ENCODE measurements around the gene F8.
A peak's percentile ranks its signal among the peaks of the same experiment; 100 is the strongest.
"Not testable (repeated sequence)": the region's sequence is repeated elsewhere in the genome, so short reads cannot be mapped to it uniquely, and the experiment has no call there.

F8 gene

GRCh38 chrX:154981116-154981411 lies 41.5 kb downstream of the F8 start:
- no peak for DNase-seq (ENCODE audit: low spot score)

DNA sequence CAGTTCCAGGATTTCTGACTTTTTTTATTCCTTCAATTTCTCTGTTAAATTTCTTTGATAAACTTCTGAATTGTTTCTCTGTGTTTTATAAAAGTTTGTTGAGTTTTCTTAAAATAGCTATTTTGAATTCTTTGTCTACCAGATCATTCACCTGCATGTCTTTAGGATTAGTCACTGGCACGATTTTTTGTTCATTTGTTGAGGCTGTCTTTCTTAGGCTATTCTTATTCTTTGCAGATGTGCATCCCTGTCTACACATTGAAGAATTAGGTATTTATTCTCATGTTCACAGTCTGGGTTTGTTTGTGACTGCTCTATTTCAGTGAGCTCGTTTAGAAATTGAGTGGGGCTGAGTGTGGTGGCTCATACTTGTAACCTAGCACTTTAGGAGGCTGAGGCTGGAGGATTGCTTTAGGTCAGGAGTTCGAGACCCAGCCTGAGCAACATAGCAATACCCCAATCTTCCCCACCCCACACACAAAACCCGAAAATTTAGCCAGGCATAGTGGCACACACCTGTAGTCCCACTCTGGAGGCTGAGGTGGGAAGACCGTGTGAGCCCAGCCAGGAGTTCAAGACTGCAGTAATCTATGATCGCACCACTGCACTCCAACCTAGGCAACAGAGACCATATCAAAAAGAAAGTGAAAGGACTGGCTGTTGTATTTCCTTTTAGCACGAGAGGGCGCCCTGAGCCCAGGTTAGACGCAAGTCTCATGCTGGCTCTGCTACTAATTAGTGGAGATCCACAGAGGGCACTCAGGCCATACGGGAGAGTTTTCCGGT lies 42.0 kb downstream of the F8 start:
- peak; percentile 79 for DNase-seq (ENCODE audit: low spot score)

DNA sequence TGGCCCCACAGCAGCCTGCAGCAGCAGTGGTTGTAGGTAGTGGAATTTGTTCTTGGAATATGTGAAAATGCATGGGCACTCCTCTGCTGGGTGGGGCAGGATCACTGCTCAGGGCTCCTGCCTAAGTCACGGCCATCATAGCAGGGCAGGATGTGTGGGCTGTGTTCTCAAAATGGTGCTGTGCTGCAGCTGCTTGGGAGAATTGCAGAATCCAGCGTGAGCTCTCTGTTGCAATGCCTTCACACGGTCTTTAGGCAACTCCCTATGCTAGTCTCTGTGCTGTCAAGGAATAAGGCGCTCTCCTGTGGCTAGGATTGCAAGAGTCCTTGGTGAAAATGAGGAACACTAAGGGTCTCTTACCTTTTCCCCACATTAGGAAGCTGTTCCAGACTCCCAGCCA lies 42.9 kb downstream of the F8 start:
- DNase-seq (ENCODE audit: low spot score) = no peak

- no peak for DNase-seq (ENCODE audit: low spot score)
These were observed 54.2 kb downstream of the F8 start for GRCh38 chrX:154968353-154968752.

GRCh38 chrX:154967603-154968002 lies 54.9 kb downstream of the F8 start:
- DNase-seq (ENCODE audit: low spot score) = no peak

DNA sequence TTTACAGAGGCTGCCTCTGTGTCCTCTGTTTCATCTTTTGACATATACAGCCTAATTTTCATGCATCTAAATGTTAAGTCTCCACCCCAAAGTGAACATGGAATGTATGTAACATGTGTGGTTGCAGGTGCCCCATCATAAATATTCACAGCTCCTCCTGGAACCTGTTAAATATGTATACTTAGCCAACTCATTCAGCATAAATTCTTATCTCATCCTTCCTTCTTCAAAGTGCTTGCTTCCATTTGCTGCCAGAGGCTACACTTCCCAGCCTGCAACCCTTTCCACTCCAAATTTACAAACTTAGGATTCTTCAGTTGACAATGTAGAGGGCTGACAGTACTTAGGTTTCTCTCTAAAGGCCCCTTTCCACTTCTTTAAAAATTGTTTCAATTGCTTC lies 60.6 kb downstream of the F8 start:
- no peak for DNase-seq (ENCODE audit: low spot score)

DNA sequence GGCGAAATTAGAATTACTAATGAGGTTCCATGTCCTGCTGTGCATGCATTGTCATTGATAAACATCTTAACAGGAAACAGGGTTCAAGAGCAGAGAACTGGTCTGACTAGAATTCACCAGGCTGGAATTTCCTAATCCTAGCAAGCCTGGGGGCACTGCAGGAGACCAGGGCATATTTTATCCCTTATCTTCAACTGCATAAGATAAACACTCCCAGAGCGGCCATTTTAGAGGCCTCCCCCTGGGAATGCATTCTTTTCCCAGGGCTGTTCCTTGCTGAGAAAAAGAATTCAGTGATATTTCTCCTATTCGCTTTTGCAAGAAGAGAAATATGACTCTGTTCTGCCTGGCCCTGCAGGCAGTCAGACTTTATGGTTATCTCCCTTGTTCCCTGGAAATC lies 66.7 kb downstream of the F8 start:
- DNase-seq (ENCODE audit: low spot score) = not testable (repeated sequence)

DNA sequence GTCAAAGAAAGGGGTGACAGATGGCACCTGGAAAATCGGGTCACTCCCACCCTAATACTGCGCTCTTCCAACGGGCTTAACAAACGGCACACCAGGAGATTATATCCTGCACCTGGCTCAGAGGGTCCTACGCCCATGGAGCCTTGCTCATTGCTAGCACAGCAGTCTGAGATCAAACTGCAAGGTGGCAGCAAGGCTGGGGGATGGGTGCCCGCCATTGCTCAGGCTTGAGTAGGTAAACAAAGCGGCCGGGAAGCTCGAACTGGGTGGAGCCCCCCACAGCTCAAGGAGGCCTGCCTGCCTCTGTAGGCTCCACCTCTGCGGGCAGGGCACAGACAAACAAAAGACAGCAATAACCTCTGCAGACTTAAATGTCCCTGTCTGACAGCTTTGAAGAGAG lies 83.3 kb downstream of the F8 start:
- DNase-seq (ENCODE audit: low spot score) = not testable (repeated sequence)

GRCh38 chrX:154924771-154925170 lies 97.8 kb downstream of the F8 start:
- DNase-seq (ENCODE audit: low spot score) = not testable (repeated sequence)

- DNase-seq (ENCODE audit: low spot score) = peak; percentile 25
These were observed 104.5 kb downstream of the F8 start for GRCh38 chrX:154918060-154918483.

GRCh38 chrX:154914052-154914451 lies 108.5 kb downstream of the F8 start:
- DNase-seq (ENCODE audit: low spot score) = no peak

GRCh38 chrX:154910528-154910927 lies 112.0 kb downstream of the F8 start:
- DNase-seq (ENCODE audit: low spot score) = not testable (repeated sequence)

DNA sequence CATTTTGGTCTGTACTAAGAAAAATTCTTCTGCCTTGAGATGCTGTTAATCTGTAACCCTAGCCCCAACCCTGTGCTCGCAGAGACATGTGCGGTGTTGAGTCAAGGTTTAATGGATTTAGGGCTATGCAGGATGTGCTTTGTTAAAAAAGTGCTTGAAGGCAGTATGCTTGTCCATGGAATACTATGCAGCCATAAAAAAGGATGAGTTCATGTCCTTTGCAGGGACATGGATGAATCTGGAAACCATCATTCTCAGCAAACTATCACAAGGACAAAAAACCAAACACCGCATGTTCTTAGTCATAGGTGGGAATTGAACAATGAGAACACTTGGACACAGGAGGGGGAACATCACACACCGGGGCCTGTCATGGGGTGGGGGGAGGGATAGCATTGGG lies 112.5 kb downstream of the F8 start:
- DNase-seq (ENCODE audit: low spot score) = not testable (repeated sequence)

DNA sequence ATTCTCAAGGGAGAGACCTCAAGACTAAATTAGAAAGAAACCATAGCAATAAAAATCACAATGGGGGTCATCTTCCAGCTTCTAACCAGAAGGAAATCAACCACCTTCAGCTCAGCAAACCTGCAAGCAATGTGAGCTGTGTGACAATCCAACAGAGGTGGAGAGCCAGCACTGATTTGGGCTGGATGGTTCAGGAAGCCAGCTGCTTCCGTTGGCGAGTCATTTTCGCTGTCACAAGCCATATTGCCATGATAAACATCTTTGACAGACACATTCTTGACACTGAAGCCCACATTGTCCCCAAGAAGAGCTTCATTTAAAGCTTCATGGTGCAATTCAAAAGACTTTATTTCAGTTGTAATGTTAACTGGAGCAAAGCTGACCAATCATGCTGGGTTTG lies 113.7 kb downstream of the F8 start:
- DNase-seq (ENCODE audit: low spot score) = no peak

GRCh38 chrX:154902408-154902807 lies 120.1 kb downstream of the F8 start:
- DNase-seq (ENCODE audit: low spot score) = no peak

GRCh38 chrX:154900323-154900722 lies 122.2 kb downstream of the F8 start:
- DNase-seq (ENCODE audit: low spot score) = no peak

DNA sequence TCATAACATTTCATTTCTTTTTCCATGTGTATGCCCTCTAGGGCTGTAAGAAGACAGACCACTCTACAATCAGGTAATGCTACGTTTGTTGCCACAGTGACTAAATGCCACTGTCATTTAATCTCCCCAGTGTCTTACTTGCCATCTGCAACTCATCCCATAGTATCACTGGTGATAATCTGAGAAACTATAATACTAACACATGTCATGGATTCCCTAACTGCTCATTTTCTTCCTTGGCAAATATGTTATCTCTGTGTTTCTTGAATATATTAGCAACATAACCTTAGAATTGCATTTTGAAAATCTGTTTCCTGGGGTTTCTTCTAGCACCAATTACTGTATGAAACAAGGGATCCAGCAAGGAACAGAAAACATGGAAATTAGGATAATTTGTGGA lies 130.2 kb downstream of the F8 start:
- no peak for DNase-seq (ENCODE audit: low spot score)

DNA sequence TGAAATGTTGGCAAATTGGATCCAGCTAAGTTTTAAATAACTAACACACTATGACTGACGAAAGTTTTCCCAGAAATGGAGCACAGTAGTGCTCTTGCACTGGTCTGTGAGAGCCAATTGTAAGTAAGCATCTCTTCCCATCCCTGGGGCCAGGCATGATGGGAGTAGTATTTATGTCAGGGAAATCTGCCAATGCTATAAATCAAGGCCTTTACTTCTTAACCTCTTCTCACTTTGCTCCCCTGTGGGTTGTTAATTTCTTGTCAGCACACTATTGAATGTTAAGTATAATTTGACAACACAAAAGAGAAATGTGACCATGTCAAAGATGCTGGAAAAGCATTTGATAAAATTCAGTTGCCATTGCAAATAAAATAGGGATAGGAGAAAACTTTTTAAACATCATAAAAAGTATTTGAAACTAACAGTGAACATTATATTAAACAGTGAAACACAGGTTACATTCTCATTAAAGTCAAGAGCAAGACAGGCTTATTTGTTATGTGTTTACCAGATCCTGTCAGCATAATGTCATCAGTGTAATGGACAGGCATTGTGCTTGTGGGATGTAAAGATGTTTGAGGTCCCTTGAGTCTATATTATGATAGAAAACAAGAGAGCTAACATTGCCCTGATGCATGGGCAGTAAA lies 131.4 kb downstream of the F8 start:
- DNase-seq (ENCODE audit: low spot score) = no peak

GRCh38 chrX:154886789-154887221 lies 135.7 kb downstream of the F8 start:
- DNase-seq (ENCODE audit: low spot score) = not testable (repeated sequence)

- peak; percentile 50 for DNase-seq (ENCODE audit: low spot score)
These were observed 136.3 kb downstream of the F8 start, which contains the start of gene F8A1 for GRCh38 chrX:154886069-154886788. Gene F8A1 (plus strand): TSS chrX:154886355. CDS start chrX:154886375, 20 bp downstream.

DNA sequence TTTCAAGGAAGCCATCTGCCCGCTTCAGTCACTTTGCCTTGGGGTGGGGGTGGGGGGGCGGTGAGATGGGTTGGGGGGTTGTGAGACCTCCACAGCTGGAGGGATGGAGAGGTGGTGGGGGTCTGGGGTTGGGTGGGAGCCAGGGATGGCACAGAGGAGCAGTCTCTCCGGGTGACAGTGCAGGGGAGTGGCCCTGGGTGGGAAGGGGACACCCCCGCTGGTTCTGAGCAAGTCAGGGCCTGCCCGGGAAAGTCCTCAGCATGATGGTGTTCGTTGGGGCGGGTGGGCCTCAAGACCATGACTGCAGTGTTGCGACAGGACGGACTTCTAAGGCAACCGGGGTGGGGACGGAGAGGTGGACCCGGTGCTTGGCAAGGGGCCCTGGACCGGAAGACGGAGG lies 137.0 kb downstream of the F8 start:
- DNase-seq (ENCODE audit: low spot score) = not testable (repeated sequence)

DNA sequence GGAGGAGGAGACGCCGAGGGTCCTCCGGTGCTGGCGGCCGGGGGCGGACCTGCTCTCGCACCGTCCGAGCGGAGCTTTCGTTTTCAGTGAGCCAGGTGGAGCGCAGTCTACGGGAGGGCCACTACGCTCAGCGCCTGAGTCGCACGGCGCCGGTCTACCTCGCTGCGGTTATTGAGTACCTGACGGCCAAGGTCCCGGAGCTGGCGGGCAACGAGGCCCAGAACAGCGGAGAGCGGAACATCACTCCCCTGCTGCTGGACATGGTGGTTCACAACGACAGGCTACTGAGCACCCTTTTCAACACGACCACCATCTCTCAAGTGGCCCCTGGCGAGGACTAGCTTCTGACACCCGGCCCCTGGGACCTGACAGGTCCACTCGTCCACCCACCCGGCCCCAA lies 137.5 kb downstream of the F8 start:
- DNase-seq (ENCODE audit: low spot score) = not testable (repeated sequence)

- DNase-seq (ENCODE audit: low spot score) = not testable (repeated sequence)
These were observed 138.5 kb downstream of the F8 start for GRCh38 chrX:154884069-154884468.

All from CD4-positive, alpha-beta T cell treated with Interleukin-15 for 4 hours (primary cell).